Activated CD4-positive, alpha-beta T cell treated with anti-CD3 and anti-CD28 coated beads, Interleukin-2, amount 10 ng/mL, durations not matched to agents 7 days and 5 days (primary cell): ENCODE measurements around the gene SNX10. TPM values are rescaled to one million over a fixed set of nuclear protein-coding genes. Genes with fewer than 3 reads are reported as not detected.
A peak's percentile ranks its signal among the peaks of the same experiment; 100 is the strongest.

Source experiments
- CTCF ChIA-PET: fragments of 350-600 bp; sonication (Branson Sonifier 250); formaldehyde crosslinking; loops from one replicate; lab custom pipeline; 2021; ENCODE audit warnings: antibody characterized with exemption; lab: Charles Lee
- POLR2A ChIA-PET: fragments of 350-600 bp; sonication (Branson Sonifier 250); formaldehyde crosslinking; loops from one replicate; lab custom pipeline; 2021; ENCODE audit warnings: antibody characterized with exemption; lab: Charles Lee
- DNase-seq: peaks from one replicate; pipeline ENCODE4 v3.0.0-alpha.2; 2020
- H3K27ac Mint-ChIP-seq: one replicate; pipeline ENCODE4 v1.8.0; 2021; ENCODE audit warnings: mild to moderate bottlenecking, moderate library complexity, mixed read lengths
- H3K27me3 Mint-ChIP-seq: one replicate; pipeline ENCODE4 v1.8.0; 2021; ENCODE audit warnings: mixed read lengths
- H3K36me3 Mint-ChIP-seq: one replicate; pipeline ENCODE4 v1.8.0; 2021; ENCODE audit warnings: low read depth, mixed read lengths
- H3K4me1 Mint-ChIP-seq: one replicate; pipeline ENCODE4 v1.8.0; 2021; ENCODE audit warnings: mixed read lengths
- H3K4me3 Mint-ChIP-seq: one replicate; pipeline ENCODE4 v1.8.0; 2021; ENCODE audit warnings: mild to moderate bottlenecking, moderate library complexity, mixed read lengths
- H3K9me3 Mint-ChIP-seq: one replicate; pipeline ENCODE4 v1.8.0; 2021; ENCODE audit warnings: mixed read lengths
- total RNA-seq, 2 experiments: library from RNA; stranded (reverse); gene quantifications; one replicate each; pipeline ENCODE4 v1.2.3, GENCODE V29; 2021

Gene SNX10
- total RNA-seq, 2 experiments from 2014 or later: 28.1 to 28.9 TPM

GRCh38 chr7:26346611-26347203, 55.0 kb downstream of the SNX10 start:
- Mint-ChIP-seq H3K4me1 (peaks cover 1% of the 10 kb centered on the region), H3K4me3 (no peak overlapping the region), H3K27me3 (no peaks in the 10 kb centered on the region), H3K36me3 (peaks cover 28% of the 10 kb centered on the region), H3K27ac (no peak overlapping the region), H3K9me3 (no peaks in the 10 kb centered on the region)
- ChIA-PET CTCF (no interaction called here), POLR2A (no interaction called here)
- DNase-seq: no peak

GRCh38 chr7:26348234-26348851, 56.7 kb downstream of the SNX10 start:
- Mint-ChIP-seq H3K4me3 (no peak overlapping the region), H3K9me3 (no peaks in the 10 kb centered on the region), H3K27me3 (no peaks in the 10 kb centered on the region), H3K4me1 (peaks cover 1% of the 10 kb centered on the region), H3K36me3 (peaks cover 31% of the 10 kb centered on the region), H3K27ac (no peak overlapping the region)
- no peak for DNase-seq
- ChIA-PET POLR2A (no interaction called here), CTCF (interaction anchor here (0.6 to 1.5 kb wide), 3 partner anchors 21 to 91 kb away, joined by 3 to 5 read pairs (median 3); no protein-coding TSS in a partner anchor)

- Mint-ChIP-seq H3K27me3 (no peaks in the 10 kb centered on the region), H3K4me1 (peaks cover 1% of the 10 kb centered on the region), H3K36me3 (peaks cover 30% of the 10 kb centered on the region), H3K9me3 (no peaks in the 10 kb centered on the region), H3K27ac (no peak overlapping the region), H3K4me3 (no peak overlapping the region)
- CTCF ChIA-PET: interaction anchor here (0.9 to 1.0 kb wide), 2 partner anchors 28 to 59 kb away, joined by 3 read pairs; no protein-coding TSS in a partner anchor
- POLR2A ChIA-PET: no interaction called here
- DNase-seq: no peak
These were observed 57.6 kb downstream of the SNX10 start for GRCh38 chr7:26349005-26349915.

- no peaks in the 10 kb centered on the region for H3K9me3 Mint-ChIP-seq
- H3K27ac Mint-ChIP-seq: no peak overlapping the region
- CTCF ChIA-PET: interaction anchor here (0.6 to 0.7 kb wide), 2 partner anchors 485 to 705 kb away, joined by 4 to 6 read pairs; no protein-coding TSS in a partner anchor
- POLR2A ChIA-PET: interaction anchor here (0.7 kb wide), 1 partner anchor 230 kb away, joined by 5 read pairs; no protein-coding TSS in a partner anchor
- peaks cover 19% of the 10 kb centered on the region for H3K36me3 Mint-ChIP-seq
- no peak for DNase-seq
- H3K4me1 Mint-ChIP-seq: no peaks in the 10 kb centered on the region
- no peak overlapping the region for H3K4me3 Mint-ChIP-seq
- no peaks in the 10 kb centered on the region for H3K27me3 Mint-ChIP-seq
These were observed 59.5 kb downstream of the SNX10 start for GRCh38 chr7:26351171-26351570.

GRCh38 chr7:26356229-26356628, 64.6 kb downstream of the SNX10 start:
- no peaks in the 10 kb centered on the region for H3K9me3 Mint-ChIP-seq
- CTCF ChIA-PET: interaction anchor here (1.1 to 1.4 kb wide), 2 partner anchors 15 to 71 kb away, joined by 3 read pairs; no protein-coding TSS in a partner anchor
- no peak for DNase-seq
- no peak overlapping the region for H3K27ac Mint-ChIP-seq
- no peak overlapping the region for H3K4me3 Mint-ChIP-seq
- no peaks in the 10 kb centered on the region for H3K4me1 Mint-ChIP-seq
- no peaks in the 10 kb centered on the region for H3K27me3 Mint-ChIP-seq
- peaks cover 4% of the 10 kb centered on the region for H3K36me3 Mint-ChIP-seq
- POLR2A ChIA-PET: no interaction called here

- H3K4me3 Mint-ChIP-seq: no peak overlapping the region
- CTCF ChIA-PET: interaction anchor here (1.1 to 1.4 kb wide), 2 partner anchors 16 to 72 kb away, joined by 3 read pairs; no protein-coding TSS in a partner anchor
- no peak overlapping the region for H3K27ac Mint-ChIP-seq
- POLR2A ChIA-PET: no interaction called here
- H3K4me1 Mint-ChIP-seq: no peaks in the 10 kb centered on the region
- no peaks in the 10 kb centered on the region for H3K9me3 Mint-ChIP-seq
- peaks cover 4% of the 10 kb centered on the region for H3K36me3 Mint-ChIP-seq
- no peak for DNase-seq
- H3K27me3 Mint-ChIP-seq: no peaks in the 10 kb centered on the region
These were observed 65.5 kb downstream of the SNX10 start for GRCh38 chr7:26356929-26357798.

- H3K4me3 Mint-ChIP-seq: no peak overlapping the region
- no peaks in the 10 kb centered on the region for H3K4me1 Mint-ChIP-seq
- H3K36me3 Mint-ChIP-seq: peaks cover 3% of the 10 kb centered on the region
- H3K27me3 Mint-ChIP-seq: no peaks in the 10 kb centered on the region
- no peak overlapping the region for H3K27ac Mint-ChIP-seq
- CTCF ChIA-PET: no interaction called here
- POLR2A ChIA-PET: no interaction called here
- no peak for DNase-seq
- H3K9me3 Mint-ChIP-seq: no peaks in the 10 kb centered on the region
These were observed 66.1 kb downstream of the SNX10 start for GRCh38 chr7:26357799-26358151.

GRCh38 chr7:26360650-26361049, 69.0 kb downstream of the SNX10 start:
- no peaks in the 10 kb centered on the region for H3K27me3 Mint-ChIP-seq
- H3K4me1 Mint-ChIP-seq: peaks cover 9% of the 10 kb centered on the region
- no peak overlapping the region for H3K4me3 Mint-ChIP-seq
- H3K36me3 Mint-ChIP-seq: peaks cover 7% of the 10 kb centered on the region
- H3K9me3 Mint-ChIP-seq: no peaks in the 10 kb centered on the region
- POLR2A ChIA-PET: no interaction called here
- CTCF ChIA-PET: no interaction called here
- DNase-seq: no peak
- no peak overlapping the region for H3K27ac Mint-ChIP-seq

- ChIA-PET CTCF (interaction anchor here (1.1 kb wide), 1 partner anchor 468 kb away, joined by 3 read pairs; no protein-coding TSS in a partner anchor), POLR2A (no interaction called here)
- peaks cover 7% of the 10 kb centered on the region for H3K36me3 Mint-ChIP-seq
- no peaks in the 10 kb centered on the region for H3K9me3 Mint-ChIP-seq
- H3K27ac Mint-ChIP-seq: no peak overlapping the region
- no peak overlapping the region for H3K4me3 Mint-ChIP-seq
- H3K4me1 Mint-ChIP-seq: peaks cover 11% of the 10 kb centered on the region
- no peak for DNase-seq
- H3K27me3 Mint-ChIP-seq: no peaks in the 10 kb centered on the region
These were observed 70.0 kb downstream of the SNX10 start for GRCh38 chr7:26361637-26362036.

GRCh38 chr7:26363465-26363864, 71.8 kb downstream of the SNX10 start:
- Mint-ChIP-seq H3K27ac (no peak overlapping the region), H3K36me3 (peaks cover 9% of the 10 kb centered on the region), H3K4me3 (no peak overlapping the region), H3K9me3 (no peaks in the 10 kb centered on the region), H3K4me1 (peaks cover 11% of the 10 kb centered on the region), H3K27me3 (no peaks in the 10 kb centered on the region)
- ChIA-PET POLR2A (no interaction called here), CTCF (interaction anchor here (1.1 kb wide), 1 partner anchor 47 kb away, joined by 3 read pairs; no protein-coding TSS in a partner anchor)
- DNase-seq: no peak

GRCh38 chr7:26365077-26365900, 73.6 kb downstream of the SNX10 start:
- Mint-ChIP-seq H3K4me3 (no peak overlapping the region), H3K4me1 (peaks cover 18% of the 10 kb centered on the region), H3K27me3 (no peaks in the 10 kb centered on the region), H3K27ac (peak overlapping the region; percentile 72), H3K9me3 (no peaks in the 10 kb centered on the region), H3K36me3 (peaks cover 11% of the 10 kb centered on the region)
- CTCF ChIA-PET: interaction anchor here (0.7 to 1.9 kb wide), 13 partner anchors 10 to 796 kb away, joined by 3 to 9 read pairs (median 4); no protein-coding TSS in a partner anchor
- peak; percentile 72 for DNase-seq
- POLR2A ChIA-PET: interaction anchor here (0.5 kb wide), 1 partner anchor 167 kb away, joined by 4 read pairs; no protein-coding TSS in a partner anchor
